ENCODE measurements around the gene NAA38.
A peak's percentile ranks its signal among the peaks of the same experiment; 100 is the strongest.

Gene NAA38

DNA sequence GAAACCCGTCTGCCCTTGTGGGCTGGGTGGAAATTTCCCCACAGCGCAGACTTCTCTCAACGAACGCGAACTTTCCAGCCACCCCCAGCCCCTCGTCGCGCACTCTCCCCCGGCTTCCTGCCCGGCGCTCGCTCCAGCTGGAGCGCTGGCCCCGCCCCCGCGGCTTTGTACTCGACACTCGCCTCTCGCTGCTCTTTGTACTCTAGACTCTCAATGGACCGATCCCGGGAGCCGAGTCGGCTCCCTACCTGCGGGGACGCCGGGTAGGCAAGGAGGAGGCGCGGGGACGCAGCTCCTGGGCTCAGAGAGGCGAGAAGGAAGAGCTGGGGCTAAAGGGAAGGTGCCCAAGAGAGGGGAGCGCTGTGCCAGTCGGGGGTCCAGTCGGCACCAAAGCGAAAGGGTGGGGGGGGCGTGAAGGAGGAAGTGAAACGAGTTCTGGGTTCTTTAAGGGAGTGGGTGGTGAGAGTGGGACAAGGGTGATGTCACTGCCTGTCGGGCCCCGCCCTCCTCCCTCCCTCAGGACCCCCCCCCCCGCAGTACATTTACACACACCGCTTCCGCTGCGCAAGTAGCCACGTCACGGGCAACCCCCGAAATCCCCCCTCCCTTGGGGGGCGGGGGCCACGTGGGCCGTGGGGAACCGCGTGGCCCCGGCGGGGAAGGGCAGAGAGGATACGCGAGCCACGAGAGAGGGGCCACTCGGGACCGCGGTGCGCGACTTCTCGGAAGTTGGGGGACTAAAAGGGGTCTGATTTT is 13.6 kb downstream of the NAA38 start:
- no peaks in the 10 kb centered on the region for H3K36me3 ChIP-seq (ENCODE audit: insufficient read depth, low read length)
- peaks cover 5% of the 10 kb centered on the region for H3K4me1 ChIP-seq (ENCODE audit: insufficient read depth, low read length)
- H3K9ac ChIP-seq (ENCODE audit: low read depth, low read length): peak overlapping the region; percentile 80
- no peaks in the 10 kb centered on the region for H3K9me3 ChIP-seq (ENCODE audit: control insufficient read depth, insufficient read depth, low read length)

DNA sequence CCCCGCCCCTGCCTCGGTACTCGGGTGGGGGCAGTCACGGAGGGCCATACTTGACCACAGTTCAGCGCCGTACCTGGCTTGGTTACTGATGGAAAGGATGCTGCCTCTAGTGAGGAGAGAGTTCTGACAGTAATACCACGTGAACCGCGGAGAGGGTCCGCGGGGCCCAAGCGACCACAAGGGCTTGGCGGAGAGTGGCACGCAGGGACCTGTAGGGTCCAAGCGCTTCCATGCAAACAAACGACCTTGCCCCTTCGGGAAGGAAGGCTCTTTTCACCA is 14.2 kb downstream of the NAA38 start:
- Histone ChIP-seq H3K4me1 (ENCODE audit: insufficient read depth, low read length) (peaks cover 8% of the 10 kb centered on the region), H3K9ac (ENCODE audit: low read depth, low read length) (peak overlapping the region; percentile 80), H3K9me3 (ENCODE audit: control insufficient read depth, insufficient read depth, low read length) (no peaks in the 10 kb centered on the region), H3K36me3 (ENCODE audit: insufficient read depth, low read length) (no peaks in the 10 kb centered on the region)

- H3K9me3 ChIP-seq (ENCODE audit: control insufficient read depth, insufficient read depth, low read length): no peaks in the 10 kb centered on the region
- peaks cover 8% of the 10 kb centered on the region for H3K4me1 ChIP-seq (ENCODE audit: insufficient read depth, low read length)
- no peaks in the 10 kb centered on the region for H3K36me3 ChIP-seq (ENCODE audit: insufficient read depth, low read length)
- peak overlapping the region; percentile 80 for H3K9ac ChIP-seq (ENCODE audit: low read depth, low read length)
Observed at GRCh38 chr17:7842380-7843256, 14.7 kb downstream of the NAA38 start.

DNA sequence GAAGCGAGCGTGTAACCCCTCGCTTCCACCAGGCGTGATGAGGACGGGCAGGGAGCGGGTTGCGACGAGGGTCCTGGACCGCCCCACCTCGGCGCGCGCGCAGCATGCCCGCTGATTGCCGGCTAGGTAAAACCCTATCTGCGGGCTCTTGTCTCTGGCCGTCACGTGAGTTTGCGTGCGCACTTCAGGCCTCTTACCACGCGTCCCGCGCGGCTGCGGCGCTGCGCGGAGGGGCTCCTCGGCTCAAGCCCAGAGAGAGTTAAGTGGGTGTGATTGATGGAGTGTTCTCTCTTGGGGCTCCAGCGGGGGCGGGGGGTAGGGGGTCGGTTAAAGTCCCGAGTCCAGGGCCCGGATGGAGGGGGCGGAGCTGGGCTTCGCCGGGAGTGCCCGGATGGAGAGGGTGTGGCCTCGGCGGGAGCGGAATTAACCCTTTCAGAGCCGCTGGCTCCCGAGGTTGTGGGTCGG is 15.4 kb downstream of the NAA38 start:
- Histone ChIP-seq H3K36me3 (ENCODE audit: insufficient read depth, low read length) (no peaks in the 10 kb centered on the region), H3K4me1 (ENCODE audit: insufficient read depth, low read length) (peaks cover 8% of the 10 kb centered on the region)

GRCh38 chr17:7841396-7841914 is 15.9 kb downstream of the NAA38 start:
- Histone ChIP-seq H3K4me1 (ENCODE audit: insufficient read depth, low read length) (peaks cover 8% of the 10 kb centered on the region), H3K9ac (ENCODE audit: low read depth, low read length) (peak overlapping the region; percentile 80; the same call in 1 of the 2 replicates)

More for the DNA sequence above, 15.4 kb downstream of the NAA38 start:
- peak overlapping the region; percentile 80; the same call in 1 of the 2 replicates for H3K9ac ChIP-seq (ENCODE audit: low read depth, low read length)
- H3K9me3 ChIP-seq (ENCODE audit: control insufficient read depth, insufficient read depth, low read length): no peaks in the 10 kb centered on the region

GRCh38 chr17:7840875-7841274 is 16.5 kb downstream of the NAA38 start:
- Histone ChIP-seq H3K4me1 (ENCODE audit: insufficient read depth, low read length) (peaks cover 8% of the 10 kb centered on the region), H3K9me3 (ENCODE audit: control insufficient read depth, insufficient read depth, low read length) (no peaks in the 10 kb centered on the region), H3K9ac (ENCODE audit: low read depth, low read length) (peak overlapping the region; percentile 80; the same call in 1 of the 2 replicates), H3K36me3 (ENCODE audit: insufficient read depth, low read length) (no peaks in the 10 kb centered on the region)

More at GRCh38 chr17:7841396-7841914, 15.9 kb downstream of the NAA38 start:
- Histone ChIP-seq H3K36me3 (ENCODE audit: insufficient read depth, low read length) (no peaks in the 10 kb centered on the region), H3K9me3 (ENCODE audit: control insufficient read depth, insufficient read depth, low read length) (no peaks in the 10 kb centered on the region)

DNA sequence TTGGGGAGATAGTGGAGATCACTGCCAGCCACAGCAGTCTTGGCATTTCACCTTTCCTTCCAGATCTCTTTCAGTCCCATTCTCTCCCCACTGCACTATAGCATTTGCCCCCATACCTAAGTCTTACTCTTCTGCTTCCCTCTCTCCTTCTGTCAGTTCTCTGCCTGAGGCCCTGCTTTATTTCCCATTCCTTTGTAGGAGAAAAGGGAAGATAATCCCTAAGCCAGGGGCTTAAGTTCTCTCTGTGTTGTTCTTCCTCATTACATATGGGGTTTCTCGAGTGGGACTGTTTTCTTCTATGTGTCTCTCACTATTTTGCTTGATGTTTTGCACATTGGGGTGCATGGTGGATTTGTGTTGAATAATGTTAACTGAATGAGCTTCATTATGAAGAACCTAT is 16.9 kb downstream of the NAA38 start:
- Histone ChIP-seq H3K9me3 (ENCODE audit: control insufficient read depth, insufficient read depth, low read length) (no peaks in the 10 kb centered on the region), H3K4me1 (ENCODE audit: insufficient read depth, low read length) (peaks cover 8% of the 10 kb centered on the region), H3K36me3 (ENCODE audit: insufficient read depth, low read length) (no peaks in the 10 kb centered on the region), H3K9ac (ENCODE audit: low read depth, low read length) (no peak overlapping the region)

DNA sequence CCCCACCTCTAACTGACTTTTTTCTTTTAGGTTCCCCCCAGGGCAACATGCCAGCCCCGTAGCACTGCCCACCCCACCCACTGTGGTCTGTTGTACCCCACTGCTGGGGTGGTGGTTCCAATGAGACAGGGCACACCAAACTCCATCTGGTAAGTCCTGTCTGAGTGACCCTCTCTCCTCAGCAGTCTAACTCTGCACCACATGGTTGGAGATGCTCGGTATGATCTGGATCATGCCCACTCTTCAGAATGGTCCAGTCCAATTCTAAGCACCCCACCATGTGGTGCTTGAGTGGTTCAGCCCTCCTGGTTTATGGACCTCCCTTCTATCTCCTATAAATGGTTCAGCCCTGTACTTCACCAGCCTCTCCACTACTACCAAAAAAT is 17.5 kb downstream of the NAA38 start:
- Histone ChIP-seq H3K36me3 (ENCODE audit: insufficient read depth, low read length) (no peaks in the 10 kb centered on the region), H3K9ac (ENCODE audit: low read depth, low read length) (no peak overlapping the region), H3K9me3 (ENCODE audit: control insufficient read depth, insufficient read depth, low read length) (no peaks in the 10 kb centered on the region), H3K4me1 (ENCODE audit: insufficient read depth, low read length) (peaks cover 8% of the 10 kb centered on the region)

DNA sequence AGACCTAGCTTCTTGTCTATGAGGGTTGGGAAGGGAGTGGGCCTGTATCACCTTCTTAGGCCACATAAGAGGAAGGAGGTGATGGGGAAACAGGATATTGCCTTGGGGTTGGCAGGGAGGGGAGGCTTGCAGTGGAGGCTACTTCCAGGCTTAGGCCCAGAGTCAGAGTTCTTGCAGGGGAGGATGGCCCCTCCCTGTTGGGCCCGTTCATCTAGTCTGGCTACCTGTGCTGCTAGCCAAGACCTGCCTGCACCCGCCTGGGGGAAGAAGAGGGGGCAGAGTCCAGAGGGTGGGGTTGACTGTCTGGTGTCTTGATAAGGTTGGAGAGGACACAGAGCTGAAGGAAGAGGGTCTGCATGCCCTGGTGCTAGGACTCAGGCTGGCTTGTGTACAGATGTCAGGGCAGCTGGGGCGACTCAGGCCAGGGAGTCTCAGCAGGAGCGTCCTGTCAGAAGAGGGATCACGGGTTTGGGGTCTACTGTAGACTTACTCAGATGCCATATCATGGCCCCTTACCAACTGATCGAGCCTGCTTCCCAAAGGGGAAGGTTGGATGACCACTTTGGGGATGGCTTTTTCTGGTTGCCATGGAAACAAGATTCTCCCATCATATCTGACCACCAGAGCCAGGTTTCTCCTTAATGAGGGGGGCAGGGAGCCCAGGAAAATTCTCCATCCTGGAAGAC is 18.0 kb downstream of the NAA38 start:
- Histone ChIP-seq H3K4me1 (ENCODE audit: insufficient read depth, low read length) (peaks cover 8% of the 10 kb centered on the region), H3K9ac (ENCODE audit: low read depth, low read length) (no peak overlapping the region), H3K36me3 (ENCODE audit: insufficient read depth, low read length) (no peaks in the 10 kb centered on the region), H3K9me3 (ENCODE audit: control insufficient read depth, insufficient read depth, low read length) (no peaks in the 10 kb centered on the region)

GRCh38 chr17:7838090-7839075 is 19.0 kb downstream of the NAA38 start:
- H3K36me3 ChIP-seq (ENCODE audit: insufficient read depth, low read length): no peaks in the 10 kb centered on the region
- peaks cover 8% of the 10 kb centered on the region for H3K4me1 ChIP-seq (ENCODE audit: insufficient read depth, low read length)
- H3K9ac ChIP-seq (ENCODE audit: low read depth, low read length): peak overlapping the region; percentile 82

DNA sequence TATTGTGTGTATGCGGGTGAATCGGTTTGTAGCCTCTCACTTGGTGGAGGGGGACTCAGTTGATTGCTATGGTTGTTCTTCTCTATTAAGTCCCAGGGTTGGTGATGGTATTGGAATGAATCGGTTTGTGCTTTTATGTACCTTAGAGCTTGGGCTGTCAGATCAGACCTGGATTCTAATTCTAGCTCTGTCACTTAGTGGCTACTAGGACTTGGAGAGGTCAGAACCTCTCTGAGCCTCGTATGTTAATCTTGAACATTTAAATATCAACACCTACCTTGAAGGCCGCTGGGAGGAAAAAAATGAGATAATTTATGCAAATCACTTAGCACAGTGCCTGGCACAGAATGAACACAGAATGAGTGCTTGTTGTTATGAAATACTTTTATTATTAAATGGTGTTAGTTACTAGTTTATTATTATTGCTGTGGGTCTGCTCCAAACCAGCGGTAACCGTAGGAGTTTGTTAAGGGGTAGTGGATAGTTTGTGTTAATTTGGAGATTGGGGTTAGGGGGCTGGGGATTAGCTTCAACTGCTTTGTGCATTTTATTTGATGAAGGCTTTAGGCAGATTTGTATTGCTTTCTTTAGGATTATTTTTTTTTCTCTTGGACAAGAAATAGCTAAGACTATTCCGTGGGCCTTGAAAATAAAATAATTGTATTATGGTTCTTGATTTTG is 19.8 kb downstream of the NAA38 start:
- H3K9me3 ChIP-seq (ENCODE audit: control insufficient read depth, insufficient read depth, low read length): no peaks in the 10 kb centered on the region
- H3K36me3 ChIP-seq (ENCODE audit: insufficient read depth, low read length): no peaks in the 10 kb centered on the region
- peaks cover 11% of the 10 kb centered on the region for H3K4me1 ChIP-seq (ENCODE audit: insufficient read depth, low read length)
- H3K9ac ChIP-seq (ENCODE audit: low read depth, low read length): peak overlapping the region; percentile 82; the same call in 1 of the 2 replicates

More at GRCh38 chr17:7838090-7839075, 19.0 kb downstream of the NAA38 start:
- no peaks in the 10 kb centered on the region for H3K9me3 ChIP-seq (ENCODE audit: control insufficient read depth, insufficient read depth, low read length)

- H3K4me1 ChIP-seq (ENCODE audit: insufficient read depth, low read length): peaks cover 11% of the 10 kb centered on the region
- H3K9ac ChIP-seq (ENCODE audit: low read depth, low read length): peak overlapping the region; percentile 82; the same call in 1 of the 2 replicates
- H3K36me3 ChIP-seq (ENCODE audit: insufficient read depth, low read length): no peaks in the 10 kb centered on the region
- H3K9me3 ChIP-seq (ENCODE audit: control insufficient read depth, insufficient read depth, low read length): no peaks in the 10 kb centered on the region
Observed at GRCh38 chr17:7836596-7837407, 20.6 kb downstream of the NAA38 start.
